HCEC 1CT (cell line): Measurements from ENCODE around the gene LPAR1.
"Not testable (repeated sequence)": the region's sequence is repeated elsewhere in the genome, so short reads cannot be mapped to it uniquely, and the experiment has no call there.

Experiments
- DNase-seq: peaks from one replicate; pipeline ENCODE4 v3.0.0-alpha.2; 2017

The LPAR1 gene

DNA sequence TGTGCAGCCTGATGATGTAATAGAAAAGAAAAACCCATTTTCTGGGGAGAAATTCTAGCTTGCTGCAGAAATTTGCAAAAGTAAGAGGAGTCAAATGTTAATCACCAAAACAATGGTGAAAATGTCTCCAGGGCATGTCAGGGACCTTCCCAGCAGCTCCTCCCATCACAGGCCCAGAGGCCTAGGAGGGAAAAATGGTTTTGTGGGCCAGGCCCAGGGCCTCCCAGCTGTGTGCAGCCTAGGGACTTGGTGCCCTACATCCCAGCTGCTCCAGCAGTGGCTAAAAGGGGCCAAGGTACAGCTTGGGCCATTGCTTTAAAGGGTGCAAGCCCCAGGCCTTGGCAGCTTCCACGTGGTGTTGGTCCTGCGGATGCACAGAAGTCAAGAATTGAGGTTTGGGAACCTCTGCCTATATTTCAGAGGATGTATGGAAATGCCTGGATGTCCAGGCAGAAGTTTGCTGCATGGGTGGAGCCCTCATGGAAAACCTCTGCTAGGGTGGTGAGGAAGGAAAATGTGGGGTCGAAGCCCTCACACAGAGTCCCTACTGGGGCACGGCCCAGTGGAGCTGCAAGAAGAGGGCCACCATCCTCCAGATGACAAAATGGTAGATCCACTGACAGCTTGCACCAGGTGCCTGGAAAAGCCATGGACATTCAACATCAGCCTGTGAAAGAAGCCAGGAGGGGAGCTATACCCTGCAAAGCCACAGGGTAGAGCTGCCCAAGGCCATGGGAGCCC lies 176.7 kb downstream of the LPAR1 start:
- not testable (repeated sequence) for DNase-seq

DNA sequence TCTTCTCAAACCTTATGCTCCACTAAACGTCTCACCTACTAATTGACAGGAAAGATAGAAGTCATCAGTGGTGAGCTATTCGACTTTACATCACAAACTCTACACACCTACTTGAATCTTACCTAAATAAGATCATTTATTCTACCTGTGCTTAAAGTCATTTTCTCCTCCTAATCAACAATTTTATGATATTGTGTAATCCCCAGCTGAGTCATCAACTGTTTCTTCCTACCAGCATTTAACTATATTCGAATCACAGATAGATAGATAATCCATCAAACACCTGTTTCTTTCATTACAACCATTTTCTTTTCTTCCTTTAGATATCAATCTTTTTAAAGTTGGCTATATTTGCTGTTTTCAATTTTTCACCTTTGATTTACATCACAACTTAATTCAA lies 181.5 kb downstream of the LPAR1 start:
- DNase-seq: no peak

DNA sequence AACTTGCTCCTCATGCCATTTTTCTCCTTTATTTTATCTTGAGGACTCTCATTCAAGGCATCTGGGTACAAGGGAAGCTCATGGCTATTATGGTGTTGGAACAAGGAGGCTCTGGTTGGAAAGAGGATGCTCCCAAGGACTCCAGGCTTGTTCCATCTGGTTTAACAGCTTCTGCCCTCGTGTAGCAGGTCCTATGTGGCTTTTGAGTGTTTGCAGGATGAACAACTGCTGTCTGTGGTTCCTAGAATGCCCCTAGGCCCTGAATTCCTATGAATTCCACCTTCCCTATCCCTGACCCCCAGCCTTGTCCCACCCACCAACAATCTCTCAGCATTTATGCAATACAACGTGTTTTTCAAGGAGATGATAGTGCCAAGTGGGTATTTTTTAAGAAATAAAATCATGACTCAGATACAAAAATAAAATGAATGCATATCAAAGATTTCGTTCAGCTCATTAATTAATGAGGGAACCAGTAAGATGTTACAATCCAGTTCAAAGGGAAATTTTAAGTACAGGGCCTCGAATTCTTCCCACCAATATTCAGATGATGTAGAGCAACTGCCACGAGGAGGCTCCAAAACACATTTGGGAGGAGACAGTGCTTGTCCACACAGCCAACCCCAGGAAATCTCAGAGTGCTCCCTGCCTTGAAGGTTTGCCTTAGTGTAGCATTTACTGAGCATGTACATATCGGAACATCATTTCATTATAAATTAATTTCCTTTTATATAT lies 187.7 kb downstream of the LPAR1 start:
- DNase-seq: no peak

DNA sequence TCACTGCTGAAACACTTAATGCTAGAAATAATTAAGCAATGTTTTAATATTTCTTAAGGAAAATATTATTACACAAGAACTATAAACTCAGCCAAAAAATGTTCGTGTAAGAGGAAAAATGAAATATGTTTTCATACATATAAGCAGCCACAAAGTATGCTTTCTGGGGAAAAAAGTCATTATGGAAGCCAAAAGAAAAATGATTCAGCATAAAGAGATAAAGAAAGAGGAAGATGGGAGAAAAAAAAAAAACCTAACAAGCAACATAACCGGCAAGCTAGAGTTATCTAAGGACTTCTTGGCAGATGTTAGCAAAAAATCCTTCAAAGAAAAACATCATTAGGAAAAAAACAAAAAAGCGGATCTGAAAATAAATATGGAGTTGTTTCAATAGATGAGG lies 190.6 kb downstream of the LPAR1 start:
- peak; percentile 40 for DNase-seq

DNA sequence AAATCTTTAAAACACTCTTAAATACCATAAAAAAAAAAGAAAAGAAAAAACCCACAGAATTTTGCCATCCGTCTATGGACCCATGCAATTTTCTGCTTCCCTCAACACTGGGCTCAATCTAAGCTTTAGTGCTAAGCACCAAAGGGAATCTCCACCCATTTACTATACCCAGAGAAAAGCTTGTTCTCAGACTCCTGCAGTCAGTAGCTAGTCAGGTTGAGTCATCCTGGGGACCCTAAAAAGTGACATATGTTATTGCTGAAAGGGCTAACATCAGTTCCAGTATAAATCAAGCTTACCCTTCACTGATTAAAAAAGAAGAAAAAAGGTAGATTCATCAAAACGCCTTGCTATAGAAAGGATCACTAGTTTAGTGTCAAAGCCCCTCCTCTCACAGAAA lies 192.1 kb downstream of the LPAR1 start:
- peak; percentile 33 for DNase-seq

DNA sequence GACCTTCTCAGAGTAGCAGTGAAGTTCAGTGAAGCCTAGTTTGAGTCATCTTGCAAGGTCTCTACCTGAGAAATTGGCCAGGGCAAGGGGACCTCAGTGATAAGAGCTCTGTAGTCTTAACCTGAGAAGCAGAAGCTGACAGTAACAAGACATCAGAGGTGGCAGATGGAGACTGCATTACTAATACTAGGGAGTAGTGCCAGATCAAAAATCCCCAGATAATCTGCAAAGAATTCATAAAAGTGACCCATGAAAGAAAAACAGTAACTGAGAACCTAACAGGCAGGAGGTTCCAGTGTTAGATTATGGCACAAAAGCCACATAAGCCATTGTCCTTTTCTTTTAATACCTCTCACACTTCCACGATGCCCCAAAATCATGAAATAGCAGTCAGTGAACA lies 194.1 kb downstream of the LPAR1 start:
- no peak for DNase-seq

DNA sequence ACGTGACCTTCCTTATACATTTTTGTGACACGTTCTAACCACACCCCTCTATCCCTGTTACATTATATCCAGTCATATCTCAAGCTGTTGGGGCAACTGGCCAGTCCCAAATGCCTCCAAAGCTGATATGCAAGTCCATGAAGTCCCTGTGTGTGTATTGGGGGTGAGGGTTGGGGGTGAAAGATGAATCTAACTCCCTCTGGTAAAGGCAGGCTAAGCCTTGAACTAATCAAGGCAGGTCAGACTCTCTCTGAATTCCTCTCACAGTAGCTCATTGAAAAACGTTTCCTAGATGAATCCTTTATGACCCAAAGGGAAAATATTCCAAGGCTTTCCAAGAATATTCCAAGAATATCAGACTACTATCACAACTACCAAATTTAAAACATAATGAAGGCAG lies 195.3 kb downstream of the LPAR1 start:
- DNase-seq: peak; percentile 46

DNA sequence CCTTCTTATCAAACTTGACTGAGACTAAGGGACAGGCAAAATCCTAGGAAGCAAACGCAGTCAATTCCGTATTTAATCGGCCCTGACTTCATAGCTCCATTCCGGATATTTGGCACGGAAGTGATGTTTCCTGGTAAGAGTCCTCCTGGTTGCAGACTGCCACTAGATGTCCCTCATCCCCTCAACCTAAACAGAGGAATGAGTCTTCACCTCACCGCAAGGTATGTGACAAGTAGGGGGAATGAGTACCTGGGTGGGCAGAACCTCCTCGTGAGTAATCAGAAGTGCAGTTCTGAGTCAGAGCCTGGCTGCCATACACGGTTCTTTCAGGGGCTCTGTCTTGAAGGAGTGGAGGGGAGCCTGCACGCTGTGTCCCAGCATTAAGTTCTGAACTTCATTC lies 196.1 kb downstream of the LPAR1 start:
- DNase-seq: no peak

DNA sequence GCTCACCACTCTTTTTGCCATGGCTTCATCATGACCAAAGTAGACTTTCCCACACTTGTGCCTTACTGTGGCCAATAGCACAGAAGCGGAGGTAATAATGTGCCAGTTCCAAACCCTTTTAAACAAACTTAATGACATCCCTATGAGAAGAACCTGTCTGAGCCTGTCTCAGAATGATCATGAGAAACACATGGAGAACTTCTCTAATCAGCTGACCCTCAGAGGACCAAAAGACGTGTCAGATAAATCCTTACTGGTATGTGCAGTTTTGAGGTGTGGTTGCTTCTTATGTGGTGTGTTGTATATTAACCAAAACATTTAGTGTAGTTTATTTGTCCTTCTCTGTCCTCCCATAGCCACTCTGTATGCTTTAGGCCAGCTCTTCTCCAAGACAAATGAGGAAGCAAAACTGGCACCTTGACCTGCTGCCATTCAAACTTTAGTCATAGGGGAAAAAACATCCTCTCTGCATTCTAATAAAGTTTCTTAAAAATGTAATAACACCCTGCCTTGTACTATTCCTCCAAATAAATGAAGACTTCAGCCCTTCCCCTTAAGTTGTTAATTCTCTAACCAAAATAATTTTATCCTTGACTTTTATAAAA lies 200.8 kb downstream of the LPAR1 start:
- DNase-seq: no peak

DNA sequence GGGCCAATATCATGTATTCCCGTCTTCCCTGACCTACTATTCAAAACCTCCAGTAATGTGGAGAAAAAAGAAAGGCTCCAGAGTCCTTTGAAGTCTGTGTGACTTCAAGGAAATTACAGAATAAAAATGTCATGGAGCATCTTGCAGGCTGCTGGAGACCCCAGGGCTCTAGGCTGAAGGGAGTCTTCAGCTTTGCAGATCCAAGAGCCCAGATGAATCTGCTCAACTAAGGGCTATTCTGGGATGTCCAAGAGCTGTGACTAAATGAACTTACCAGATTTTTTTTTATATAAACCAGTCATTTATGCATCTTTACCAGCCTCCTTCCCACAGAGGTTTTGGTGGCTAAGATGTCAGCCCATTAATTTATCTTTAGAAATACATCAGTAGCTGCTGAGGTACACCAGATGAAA lies 202.4 kb downstream of the LPAR1 start:
- peak; percentile 36 for DNase-seq

DNA sequence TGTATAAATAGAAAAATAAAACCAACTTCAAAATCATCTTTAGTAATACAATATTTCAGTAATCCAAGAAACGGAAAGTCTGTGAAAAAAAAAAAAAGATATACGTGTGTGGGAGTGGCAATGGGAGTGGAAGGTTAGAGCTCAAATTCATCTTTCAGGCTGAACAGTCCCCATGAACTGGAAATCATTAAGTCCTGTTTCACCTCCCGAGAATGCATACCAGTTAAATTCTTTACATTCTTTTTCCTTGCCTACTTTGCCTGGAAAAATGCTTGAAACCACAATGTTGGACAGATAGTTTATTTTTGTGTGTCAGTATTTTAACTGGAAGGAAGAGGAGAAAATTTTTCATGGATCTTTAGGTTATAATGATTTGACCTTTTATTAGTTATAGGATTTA lies 202.9 kb downstream of the LPAR1 start:
- DNase-seq: peak; percentile 93

DNA sequence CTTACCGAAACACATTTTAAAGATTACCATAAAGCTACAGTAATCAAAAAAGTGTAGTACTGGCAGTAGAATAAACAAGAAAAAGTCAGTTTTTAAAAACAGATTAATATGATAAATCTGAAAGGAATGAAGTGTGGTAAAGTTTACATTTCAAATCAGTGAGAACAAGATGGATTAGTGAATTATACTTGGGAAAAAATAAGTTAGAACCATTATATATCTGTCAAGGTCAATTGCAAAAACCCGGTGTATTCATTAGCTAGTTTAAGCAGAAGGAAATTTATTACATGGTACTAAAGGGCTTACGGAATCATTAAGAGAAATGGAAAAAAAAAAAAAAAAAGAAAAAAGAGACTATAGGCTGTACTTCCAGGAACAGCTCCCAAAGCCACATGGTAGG lies 205.3 kb downstream of the LPAR1 start:
- peak; percentile 71 for DNase-seq

DNA sequence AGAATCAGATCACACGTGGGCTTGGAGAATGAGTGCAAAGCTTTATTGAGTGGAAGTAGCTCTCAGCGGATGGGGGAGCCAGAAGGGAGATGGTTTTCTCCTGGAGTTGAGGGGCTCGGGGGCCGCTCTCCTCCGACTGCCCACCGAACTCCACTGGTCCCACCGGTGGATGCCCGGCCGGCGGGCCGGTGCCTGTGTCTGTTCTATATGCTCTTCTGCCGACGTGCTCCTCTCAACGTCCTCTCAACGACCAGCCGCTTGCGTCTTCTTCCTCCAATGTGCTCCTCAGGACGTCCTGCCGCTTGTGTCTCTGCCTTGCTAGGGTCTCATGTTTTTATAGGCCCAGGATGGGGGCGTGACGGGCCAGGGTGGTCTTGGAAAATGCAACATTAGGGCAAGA lies 207.8 kb downstream of the LPAR1 start:
- DNase-seq: no peak

DNA sequence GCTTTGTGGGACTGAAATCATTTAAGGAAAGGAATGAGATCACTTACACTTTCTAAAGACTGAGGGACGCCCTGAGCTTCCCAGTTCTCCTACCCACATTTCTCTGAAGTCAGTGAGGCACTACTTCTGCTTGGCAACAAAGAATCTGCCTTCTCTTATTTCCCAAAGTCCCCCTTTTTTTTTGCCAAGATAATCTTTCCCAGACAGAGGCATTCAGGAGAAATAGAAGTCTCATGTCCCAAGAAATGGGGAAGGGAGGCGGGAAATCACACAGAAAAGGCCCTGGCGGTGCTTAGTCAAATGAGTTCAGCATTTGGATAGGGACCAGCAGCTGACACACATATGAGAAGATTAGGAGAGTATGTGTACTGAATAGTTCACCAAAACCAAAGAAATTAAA lies 210.0 kb downstream of the LPAR1 start:
- DNase-seq: peak; percentile 64

DNA sequence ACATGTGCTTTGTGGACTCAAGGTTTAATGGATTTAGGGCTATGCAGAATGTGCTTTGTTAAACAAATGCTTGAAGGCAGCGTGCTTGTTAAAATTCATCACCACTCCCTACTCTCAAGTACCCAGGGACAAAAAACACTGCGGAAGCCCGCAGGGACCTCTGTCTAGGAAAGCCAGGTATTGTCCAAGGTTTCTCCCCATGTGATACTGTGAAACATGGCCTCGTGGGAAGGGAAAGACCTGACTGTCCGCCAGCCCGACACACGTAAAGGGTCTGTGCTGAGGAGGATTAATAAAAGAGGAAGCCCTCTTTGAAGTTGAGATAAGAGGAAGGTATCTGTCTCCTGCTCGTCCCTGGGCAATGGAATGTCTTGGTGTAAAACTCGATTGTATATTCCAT lies 211.9 kb downstream of the LPAR1 start:
- DNase-seq: not testable (repeated sequence)

DNA sequence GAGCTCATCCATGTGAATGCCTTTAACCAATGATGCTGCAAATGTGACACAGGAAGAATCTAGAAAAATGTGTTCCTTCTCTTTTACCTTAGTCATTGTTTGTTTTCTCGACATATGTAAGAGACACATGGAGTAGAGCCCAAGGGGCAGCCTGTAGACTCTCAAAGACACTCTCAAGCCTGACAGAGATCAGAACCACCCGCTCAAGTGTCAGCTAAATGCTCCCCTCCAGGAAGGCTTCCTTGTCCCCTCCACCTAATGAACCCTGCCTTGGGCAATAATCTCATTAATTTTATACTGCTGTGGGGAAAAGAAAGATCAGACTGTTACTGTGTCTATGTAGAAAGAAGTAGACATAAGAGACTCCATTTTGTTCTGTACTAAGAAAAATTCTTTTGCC lies 212.3 kb downstream of the LPAR1 start:
- no peak for DNase-seq

DNA sequence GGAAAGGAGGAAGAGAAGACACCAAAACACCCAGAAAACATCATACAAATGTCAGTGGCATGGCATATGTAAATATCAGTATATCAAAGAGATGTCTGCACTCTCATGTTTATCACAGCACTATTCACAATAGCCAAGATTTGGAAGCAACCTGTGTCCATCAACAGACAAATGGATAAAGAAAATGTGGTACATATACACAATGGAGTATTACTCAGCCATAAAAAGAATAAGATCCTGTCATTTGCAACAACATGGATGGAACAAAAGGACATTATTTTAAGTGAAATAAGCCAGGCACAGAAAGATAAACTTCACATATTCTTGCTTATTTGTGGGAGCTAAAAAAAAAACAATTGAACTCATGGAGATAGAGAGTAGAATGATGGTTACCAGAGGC lies 213.1 kb downstream of the LPAR1 start:
- DNase-seq: not testable (repeated sequence)
